NB4 (cell line): ENCODE results near the gene SEMA3A.

Source experiments
- MYC ChIP-seq: IDR thresholded peaks from 2 replicates; pipeline ENCODE4 v1.6.1; 2011; ENCODE audit warnings: low read depth, low read length
- POLR2A ChIP-seq: IDR thresholded peaks from 2 replicates; pipeline ENCODE4 v1.6.1; 2011; ENCODE audit warnings: mild to moderate bottlenecking; ENCODE audit not compliant: insufficient read length; ENCODE audit errors: extremely low read depth
- TF ChIP-seq, protein P1 (sequence below): IDR thresholded peaks from one replicate; pipeline ENCODE4 v1.5.1; 2012; ENCODE audit warnings: low read depth, low read length
- TF ChIP-seq, protein P2 (sequence below): IDR thresholded peaks from 2 replicates; pipeline ENCODE4 v1.6.1; 2011; ENCODE audit warnings: low read depth, low read length

DNA sequence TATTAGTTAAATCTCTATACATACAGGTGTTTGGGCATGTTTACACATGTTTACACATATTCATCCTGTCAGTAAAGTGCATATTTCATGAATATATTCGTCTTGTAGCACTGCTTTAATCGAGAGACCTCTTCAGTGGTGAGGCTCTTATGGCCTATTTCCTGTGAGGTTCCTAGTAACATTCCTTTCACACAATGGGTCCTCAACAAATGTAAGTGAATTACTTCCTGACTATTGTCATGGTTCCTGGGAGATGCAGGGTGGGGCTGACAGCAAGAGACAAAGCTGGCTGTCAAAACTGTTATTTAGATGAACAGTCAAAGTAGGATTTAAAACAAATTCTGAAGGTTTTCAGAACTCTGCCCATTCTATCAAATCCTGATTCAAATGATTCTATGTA is 12.4 kb upstream of the SEMA3A start:
- TF ChIP-seq POLR2A (no peak), MYC (no peak)
- TF ChIP-seq, protein P1, sequence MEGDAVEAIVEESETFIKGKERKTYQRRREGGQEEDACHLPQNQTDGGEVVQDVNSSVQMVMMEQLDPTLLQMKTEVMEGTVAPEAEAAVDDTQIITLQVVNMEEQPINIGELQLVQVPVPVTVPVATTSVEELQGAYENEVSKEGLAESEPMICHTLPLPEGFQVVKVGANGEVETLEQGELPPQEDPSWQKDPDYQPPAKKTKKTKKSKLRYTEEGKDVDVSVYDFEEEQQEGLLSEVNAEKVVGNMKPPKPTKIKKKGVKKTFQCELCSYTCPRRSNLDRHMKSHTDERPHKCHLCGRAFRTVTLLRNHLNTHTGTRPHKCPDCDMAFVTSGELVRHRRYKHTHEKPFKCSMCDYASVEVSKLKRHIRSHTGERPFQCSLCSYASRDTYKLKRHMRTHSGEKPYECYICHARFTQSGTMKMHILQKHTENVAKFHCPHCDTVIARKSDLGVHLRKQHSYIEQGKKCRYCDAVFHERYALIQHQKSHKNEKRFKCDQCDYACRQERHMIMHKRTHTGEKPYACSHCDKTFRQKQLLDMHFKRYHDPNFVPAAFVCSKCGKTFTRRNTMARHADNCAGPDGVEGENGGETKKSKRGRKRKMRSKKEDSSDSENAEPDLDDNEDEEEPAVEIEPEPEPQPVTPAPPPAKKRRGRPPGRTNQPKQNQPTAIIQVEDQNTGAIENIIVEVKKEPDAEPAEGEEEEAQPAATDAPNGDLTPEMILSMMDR, result no peak
- TF ChIP-seq, protein P2, sequence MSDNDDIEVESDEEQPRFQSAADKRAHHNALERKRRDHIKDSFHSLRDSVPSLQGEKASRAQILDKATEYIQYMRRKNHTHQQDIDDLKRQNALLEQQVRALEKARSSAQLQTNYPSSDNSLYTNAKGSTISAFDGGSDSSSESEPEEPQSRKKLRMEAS, result no peak
